Panc1 (cell line): ENCODE results near the gene SNRNP25.

ENCODE experiments used
- CTCF ChIP-seq: fragments of 450-650 bp; IDR thresholded peaks from 2 replicates; pipeline ENCODE4 v1.5.1; 2017; ENCODE audit warnings: mild to moderate bottlenecking
- POLR2AphosphoS5 ChIP-seq: IDR thresholded peaks from 2 replicates; pipeline ENCODE4 v1.6.1; 2012; ENCODE audit warnings: mild to moderate bottlenecking, low read depth, low read length, moderate library complexity

DNA sequence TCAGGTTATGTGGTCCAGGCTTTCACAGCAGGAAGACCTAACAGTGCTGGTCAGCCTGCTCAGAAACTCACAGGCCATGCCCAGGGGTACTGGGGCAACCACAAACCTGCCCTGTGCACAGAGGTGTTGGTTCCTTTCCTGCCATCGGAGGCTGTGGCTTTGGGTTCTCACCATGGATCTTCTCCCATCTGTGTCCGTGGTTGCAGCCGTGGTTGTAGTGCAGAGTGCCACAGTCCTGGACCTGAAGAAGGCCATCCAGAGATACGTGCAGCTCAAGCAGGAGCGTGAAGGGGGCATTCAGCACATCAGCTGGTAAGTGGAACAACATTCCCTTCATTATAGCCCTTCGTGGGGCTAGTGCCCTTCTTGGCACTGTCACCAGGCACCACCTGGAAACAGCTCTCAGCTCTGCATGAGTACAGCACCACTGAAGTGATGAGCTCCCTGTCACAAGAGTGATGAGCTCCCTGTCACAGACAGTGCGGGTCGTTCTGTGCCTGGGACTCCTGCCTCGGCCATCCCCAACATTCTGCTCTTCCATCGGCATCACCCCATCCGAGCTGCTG lies 2.0 kb downstream of the SNRNP25 start:
- TF ChIP-seq CTCF (no peak), POLR2AphosphoS5 (no peak)
